GM18907 (cell line): Measurements from ENCODE around the gene FRAT2.
"Not testable (repeated sequence)": the region's sequence is repeated elsewhere in the genome, so short reads cannot be mapped to it uniquely, and the experiment has no call there.

Source experiments
- ATAC-seq: cut with Tn5 transposase; IDR thresholded peaks from one replicate; pipeline ENCODE4 v1.9.1; 2021; ENCODE audit warnings: mild to moderate bottlenecking, moderate library complexity; ENCODE audit not compliant: unreplicated experiment

FRAT2 gene

DNA sequence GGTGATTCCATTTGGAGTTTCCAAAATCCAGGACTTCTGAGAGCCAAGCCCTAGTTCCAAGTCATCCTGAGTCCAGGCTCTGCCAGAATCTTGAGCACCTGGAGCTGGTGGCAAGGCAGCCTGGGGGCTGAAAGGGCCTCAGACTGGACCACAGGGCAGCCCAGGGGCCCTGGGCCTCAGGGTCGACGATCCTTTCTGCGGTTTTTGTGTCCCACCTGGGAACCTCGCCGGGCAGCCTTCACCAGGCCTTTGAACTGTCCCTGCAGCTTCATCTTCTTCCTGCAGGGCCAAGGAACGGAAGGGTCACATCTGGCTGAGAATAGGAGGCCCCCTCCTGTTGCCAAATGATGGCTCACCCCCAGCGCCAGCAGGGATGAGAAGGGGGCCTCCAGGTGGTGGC is 22.4 kb upstream of the FRAT2 start:
- no peak for ATAC-seq

DNA sequence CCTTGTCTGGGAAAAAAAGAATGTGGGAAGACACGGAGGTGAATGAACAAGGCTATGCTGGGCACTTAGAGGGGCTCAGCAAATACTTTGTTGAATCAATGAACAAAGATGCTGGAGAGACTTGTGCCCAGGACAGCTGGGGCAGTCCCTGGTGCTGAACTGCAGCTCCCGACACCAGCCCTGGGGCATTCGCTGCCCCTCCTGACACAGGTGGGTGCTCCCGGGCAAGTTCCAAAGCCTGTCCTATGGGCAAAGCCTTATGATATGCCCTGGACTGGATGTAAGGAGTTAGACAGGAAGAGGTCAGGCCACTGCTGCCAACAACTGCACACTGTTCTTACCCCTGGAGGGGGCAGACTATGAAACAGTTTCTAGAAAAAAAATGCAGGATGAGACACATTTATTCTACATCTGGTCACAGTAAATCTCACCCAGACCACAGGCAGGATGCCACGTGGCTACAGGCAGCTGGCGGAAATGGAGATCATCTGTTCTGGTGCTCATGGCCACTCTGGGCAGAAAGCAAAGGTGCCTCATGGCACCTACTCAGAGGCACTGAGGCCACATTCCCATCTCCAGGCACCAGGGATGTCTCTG is 21.9 kb upstream of the FRAT2 start:
- ATAC-seq = no peak

DNA sequence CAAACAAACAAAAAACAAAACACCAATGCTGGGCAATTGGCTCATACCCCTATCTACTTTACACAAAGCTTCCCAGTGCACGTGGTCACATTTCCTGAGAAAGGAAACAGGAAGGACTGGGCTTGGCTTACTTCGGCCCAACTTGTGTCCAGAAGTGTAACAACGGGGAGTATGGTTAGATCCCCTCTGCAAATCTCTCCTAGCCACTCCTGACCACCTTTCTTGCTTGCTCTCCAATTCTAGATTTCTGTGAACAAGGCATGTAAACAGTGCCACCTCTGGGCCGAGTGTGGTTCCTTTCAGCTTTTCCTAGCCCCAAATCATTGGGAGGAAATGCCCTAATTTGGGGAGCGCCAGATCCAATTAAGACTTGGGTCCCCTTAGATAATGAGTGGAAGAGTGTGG is 21.0 kb upstream of the FRAT2 start:
- ATAC-seq = no peak

DNA sequence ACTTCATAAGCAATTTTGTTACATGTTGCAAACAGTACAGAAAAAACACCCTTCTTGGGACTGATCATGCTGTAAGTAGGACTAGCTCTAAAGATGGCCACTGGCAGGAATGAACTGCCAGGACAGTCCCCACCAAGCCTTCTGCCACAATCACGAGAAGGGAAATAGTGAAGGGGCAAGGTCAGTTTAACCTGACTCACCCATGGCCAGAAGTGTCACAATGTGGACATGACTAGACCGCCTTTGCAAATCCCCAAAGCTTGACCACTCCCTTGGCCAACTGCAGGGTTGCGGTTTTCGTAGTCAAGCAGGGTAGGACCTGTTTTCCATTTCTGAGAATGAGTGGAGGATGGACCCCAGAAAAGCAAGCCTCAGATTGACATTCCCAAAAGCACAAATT is 19.4 kb upstream of the FRAT2 start:
- ATAC-seq = no peak

DNA sequence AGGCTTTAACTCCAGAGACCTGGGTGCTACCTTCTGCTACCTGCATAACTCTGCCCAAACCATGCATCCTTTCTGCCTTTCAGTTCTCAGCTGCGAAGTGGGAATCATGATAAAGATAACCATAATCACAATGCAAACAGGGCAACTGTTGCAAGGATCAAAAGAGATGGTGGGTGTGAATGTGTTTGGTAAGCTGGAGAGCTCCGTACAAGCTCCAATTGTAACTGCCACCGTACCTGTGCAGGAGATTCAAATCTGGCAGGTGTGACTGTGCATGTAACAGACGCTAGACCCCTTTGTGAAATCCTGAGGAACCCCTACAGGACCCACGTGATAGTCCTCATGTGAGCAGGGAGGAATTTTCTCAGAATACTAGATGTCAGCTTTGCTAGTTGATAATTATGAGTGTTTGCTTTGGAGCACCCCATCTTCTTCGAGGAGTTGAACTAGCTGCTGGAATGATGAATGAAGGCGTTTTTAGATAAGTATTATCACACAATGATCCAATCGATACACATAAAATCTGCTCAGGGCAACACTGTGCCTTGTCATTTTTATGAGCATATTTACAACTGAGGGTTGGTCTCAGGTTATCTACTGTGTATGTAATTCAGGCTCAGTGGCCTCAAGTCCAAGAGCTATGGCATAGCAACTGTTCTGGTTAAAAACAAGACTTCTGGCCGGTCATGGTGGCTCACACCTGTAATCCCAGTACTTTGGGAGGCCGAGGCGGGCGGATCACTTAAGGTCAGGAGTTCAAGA is 15.4 kb upstream of the FRAT2 start:
- ATAC-seq = no peak

GRCh38 chr10:97347317-97347716 is 12.8 kb upstream of the FRAT2 start:
- no peak for ATAC-seq

DNA sequence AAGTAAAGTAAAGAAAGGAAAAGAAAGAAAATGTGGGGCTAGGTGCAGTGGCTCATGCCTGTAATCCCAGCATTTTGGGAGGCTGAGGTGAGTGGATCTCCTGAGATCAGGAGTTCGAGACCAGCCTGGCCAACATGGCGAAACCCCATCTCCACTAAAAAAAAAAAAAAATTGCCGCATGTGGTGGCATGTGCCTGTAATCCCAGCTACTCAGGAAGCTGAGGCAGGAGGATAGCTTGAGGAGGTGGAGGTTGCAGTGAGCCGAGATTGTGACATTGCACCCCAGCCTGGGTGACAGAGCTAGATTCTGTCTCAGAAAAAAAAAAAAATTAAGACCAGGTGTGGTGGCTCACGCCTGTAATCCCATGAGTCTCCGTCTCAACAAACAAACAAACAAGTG is 9.1 kb upstream of the FRAT2 start:
- ATAC-seq = not testable (repeated sequence)

- ATAC-seq = no peak
These were observed 6.9 kb upstream of the FRAT2 start for GRCh38 chr10:97341416-97341815.

DNA sequence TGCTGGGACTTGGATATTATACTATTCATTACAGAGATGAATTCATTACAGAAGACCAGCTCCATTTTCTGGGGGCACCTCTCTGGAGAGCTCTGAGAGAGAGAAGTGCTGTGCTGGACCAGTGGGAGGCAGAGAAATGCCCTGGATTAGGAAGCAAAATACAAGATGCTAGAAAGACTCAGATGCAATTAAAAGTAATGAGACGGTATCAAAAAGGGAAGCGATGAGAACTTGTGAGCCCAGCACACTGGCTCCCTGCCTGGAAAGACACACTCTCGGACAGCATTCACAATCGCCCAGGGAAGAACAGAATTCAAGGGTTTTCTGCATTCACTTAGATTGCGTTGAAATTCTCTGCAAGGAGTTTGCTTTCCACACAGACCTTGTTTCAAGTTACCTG is 3.5 kb upstream of the FRAT2 start:
- no peak for ATAC-seq

DNA sequence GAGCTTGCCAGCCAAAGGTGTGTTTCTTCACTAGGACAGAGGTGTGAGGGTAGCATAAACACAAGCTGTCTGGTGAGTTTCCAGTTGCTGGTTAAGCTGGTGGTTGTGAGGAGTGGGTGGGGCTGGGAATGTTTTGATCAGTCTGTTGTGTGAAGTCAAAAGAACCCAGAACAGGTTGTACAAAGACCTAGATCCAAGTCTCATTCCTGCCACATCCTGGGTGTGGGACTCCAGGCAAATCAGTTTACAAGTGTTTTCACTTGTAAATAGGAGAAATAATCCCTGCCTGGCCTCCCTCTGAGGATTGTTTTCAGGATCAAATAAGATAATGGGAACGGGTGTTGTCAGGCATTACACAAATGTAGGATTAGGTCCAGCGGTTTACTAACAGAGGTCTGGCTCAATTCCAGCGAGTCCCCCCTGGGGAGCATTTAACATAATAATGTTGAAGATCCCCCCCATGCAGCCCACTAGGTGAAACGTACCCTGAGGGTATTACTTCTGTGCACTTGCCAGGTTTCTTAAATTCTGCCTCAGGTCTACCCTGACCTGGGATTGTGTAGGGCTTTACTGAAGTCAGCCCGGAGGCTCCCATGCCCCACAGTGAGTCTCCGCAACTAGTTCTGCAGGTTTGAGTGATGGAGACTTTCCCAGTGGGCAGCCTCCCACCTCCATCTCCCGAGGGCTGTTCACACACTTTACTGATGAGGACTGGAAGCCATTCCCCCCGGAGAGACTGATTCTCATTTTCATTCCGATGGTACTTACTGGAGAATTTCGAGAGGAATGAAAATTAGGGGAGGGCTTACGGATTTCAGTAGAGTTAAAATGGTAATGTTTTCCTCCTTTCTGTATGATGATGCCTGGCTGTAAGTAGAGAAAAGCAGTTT is 2.7 kb upstream of the FRAT2 start:
- no peak for ATAC-seq

- no peak for ATAC-seq
These were observed 1.9 kb upstream of the FRAT2 start for GRCh38 chr10:97336446-97336845.

- no peak for ATAC-seq
These were observed 1.5 kb upstream of the FRAT2 start for GRCh38 chr10:97336006-97336405.

DNA sequence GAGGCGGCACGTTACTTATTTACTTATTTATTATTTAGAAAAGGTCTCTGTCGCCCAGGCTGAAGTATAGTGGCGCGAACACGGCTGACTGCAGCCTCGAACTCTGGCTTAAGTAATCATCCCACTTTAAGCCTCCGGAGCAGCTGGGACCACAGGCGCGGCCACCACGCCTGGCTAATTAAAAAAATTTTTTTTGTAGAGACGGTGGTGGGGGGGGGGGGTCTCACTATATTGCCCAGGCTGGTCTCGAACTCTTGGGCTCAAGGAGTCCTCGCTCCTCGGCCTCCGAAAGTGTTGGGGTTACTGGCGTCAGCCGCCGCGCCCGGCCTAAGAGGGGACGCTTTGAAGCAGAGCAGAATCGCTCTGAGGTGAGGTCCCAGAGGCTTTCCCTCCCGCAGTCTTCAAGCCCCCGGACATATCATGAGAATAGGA is 675 bp upstream of the FRAT2 start:
- no peak for ATAC-seq

GRCh38 chr10:97333601-97334369 is 744 bp downstream of the FRAT2 start:
- peak; percentile 25 for ATAC-seq

- no peak for ATAC-seq
These were observed 1.3 kb downstream of the FRAT2 start for GRCh38 chr10:97333351-97333600.

GRCh38 chr10:97332591-97333350 is 1.8 kb downstream of the FRAT2 start:
- ATAC-seq = no peak

DNA sequence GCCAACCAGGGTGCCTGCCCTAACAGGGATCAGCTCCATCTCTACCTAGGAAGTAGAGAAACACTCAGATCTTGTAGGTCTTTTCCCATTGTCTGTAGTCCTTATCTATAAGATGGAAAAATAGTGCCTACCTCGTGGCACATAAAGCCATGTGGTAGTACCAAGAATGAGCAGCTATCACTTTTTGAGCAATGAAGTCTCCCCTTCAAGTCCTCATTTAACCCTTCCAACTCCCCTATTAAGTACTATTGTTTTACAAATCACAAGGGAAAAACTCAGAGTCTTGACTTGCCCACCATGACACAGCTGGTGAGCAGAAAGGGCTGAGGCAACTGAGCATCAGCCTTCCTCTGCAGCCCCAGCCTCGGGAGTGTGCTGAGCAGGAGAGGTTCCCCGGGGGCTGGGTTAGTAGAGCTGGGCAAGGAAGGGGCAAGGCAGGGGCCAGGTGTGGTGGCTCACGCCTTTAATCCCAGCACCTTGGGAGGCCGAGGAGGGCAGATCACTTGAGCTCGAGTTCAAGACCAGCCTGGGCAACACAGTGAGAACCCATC is 3.3 kb downstream of the FRAT2 start:
- ATAC-seq = no peak

DNA sequence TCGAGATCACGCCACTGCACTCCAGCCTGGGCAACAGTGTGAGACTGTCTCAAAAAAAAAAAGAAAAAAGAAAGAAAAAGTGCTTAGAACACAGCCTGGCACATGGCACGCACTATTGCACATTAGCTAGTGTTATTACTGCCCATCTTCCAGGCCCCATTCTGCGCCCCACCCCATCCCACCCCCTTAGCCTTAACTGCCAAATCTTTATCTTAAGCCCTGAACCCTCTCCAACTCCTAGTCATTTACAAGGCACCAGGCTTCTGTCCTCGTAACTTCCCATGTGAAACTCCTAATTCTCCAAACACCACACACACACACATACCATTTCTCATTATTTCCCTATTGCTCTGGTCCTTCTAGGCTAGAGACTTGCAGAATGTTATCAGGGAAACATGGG is 4.8 kb downstream of the FRAT2 start:
- no peak for ATAC-seq

DNA sequence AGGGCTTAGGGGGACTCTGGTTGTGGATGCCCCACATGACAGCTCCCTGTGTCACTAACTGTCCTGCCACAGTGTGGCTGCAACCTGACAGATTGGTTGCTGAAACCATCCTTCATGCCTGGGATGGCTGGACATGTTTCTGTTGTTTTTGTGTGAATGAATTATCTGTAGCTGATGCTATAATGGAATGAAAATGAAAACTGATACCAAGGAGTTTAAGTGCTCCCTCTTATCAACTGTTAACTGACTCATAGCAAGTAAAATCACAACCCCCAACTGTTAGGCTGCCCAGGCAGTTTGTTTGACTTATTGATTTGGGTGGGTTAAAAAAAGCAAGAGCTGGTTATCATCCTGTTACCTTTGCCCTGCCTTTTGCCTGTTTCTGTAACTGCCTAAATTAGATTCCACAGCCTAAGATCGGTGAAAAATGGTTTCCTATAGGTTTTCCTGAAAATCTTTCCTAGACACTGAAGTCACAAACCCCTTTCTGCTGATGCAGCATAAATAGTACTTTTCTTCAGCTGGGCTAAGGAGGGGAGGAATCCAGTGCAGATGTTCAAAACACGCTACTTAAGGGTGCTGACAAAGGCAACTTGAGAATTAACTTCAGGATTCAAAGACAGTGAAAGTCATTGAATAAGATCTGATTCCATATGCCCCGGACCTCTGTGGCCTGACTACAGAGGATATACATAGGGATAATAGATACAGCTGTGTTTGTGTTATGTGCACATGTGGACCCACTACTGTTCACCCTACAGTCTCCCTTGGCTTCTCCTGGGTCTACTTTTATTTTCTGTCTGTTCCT is 5.7 kb downstream of the FRAT2 start:
- no peak for ATAC-seq
